GM12865 (cell line): Measurements from ENCODE around the gene PSTPIP1.

Experiments
- DNase-seq: peaks from one replicate; pipeline ENCODE4 v3.0.0; 2010; ENCODE audit warnings: low read depth
- H3K4me3 ChIP-seq: 2 replicates; pipeline ENCODE4 v1.5.1; 2011; ENCODE audit warnings: mild to moderate bottlenecking, low read depth, low read length, control low read depth
- CTCF ChIP-seq: IDR thresholded peaks from 2 replicates; pipeline ENCODE4 v1.5.1; 2011; ENCODE audit warnings: low read length, control low read depth, low read depth, inconsistent platforms; ENCODE audit not compliant: insufficient read depth; ENCODE audit errors: missing control alignments

The PSTPIP1 gene

GRCh38 chr15:77027697-77028450, 32.9 kb downstream of the PSTPIP1 start:
- H3K4me3 ChIP-seq = no peak overlapping the region
- no peak for TF ChIP-seq CTCF
- no peak for DNase-seq

- H3K4me3 ChIP-seq = no peak overlapping the region
- TF ChIP-seq CTCF = no peak
Observed at GRCh38 chr15:77028451-77029165, 33.7 kb downstream of the PSTPIP1 start.

GRCh38 chr15:77029166-77030047, 34.5 kb downstream of the PSTPIP1 start:
- DNase-seq = no peak
- TF ChIP-seq CTCF = no peak
- no peak overlapping the region for H3K4me3 ChIP-seq

More at GRCh38 chr15:77028451-77029165, 33.7 kb downstream of the PSTPIP1 start:
- no peak for DNase-seq

GRCh38 chr15:77030048-77030927, 35.4 kb downstream of the PSTPIP1 start:
- H3K4me3 ChIP-seq = no peak overlapping the region
- no peak for TF ChIP-seq CTCF
- DNase-seq = no peak

GRCh38 chr15:77030928-77031375, 36.0 kb downstream of the PSTPIP1 start:
- no peak overlapping the region for H3K4me3 ChIP-seq
- TF ChIP-seq CTCF = no peak
- DNase-seq = no peak
